ENCODE measurements around the gene ANO10. TPM values are rescaled to one million over a fixed set of nuclear protein-coding genes. Genes with fewer than 3 reads are reported as not detected.
A peak's percentile ranks its signal among the peaks of the same experiment; 100 is the strongest.
"Not testable (repeated sequence)": the region's sequence is repeated elsewhere in the genome, so short reads cannot be mapped to it uniquely, and the experiment has no call there.

Gene ANO10
- total and polyA plus RNA-seq, 2 donors (not counting 3 experiments of a cell fraction or from before 2014, with no cell fraction given), result 28.4 to 45.8 TPM

DNA sequence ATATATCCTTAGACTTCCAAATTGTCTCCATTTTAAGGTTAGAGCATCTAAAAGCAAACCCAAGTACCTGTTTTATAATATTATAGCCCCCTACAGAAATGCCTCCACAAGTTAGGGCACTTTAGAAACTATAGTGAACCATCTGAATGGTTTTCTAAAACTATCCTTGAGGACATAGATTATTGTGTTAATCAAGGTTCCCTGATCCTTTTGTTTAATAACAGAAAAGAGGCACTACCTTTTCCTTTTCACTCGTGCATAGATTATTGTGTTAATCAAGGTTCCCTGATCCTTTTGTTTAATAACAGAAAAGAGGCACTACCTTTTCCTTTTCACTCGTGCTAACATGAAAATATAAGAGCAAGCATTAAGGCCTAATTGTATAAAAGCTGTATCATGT lies 143.0 kb downstream of the ANO10 start:
- H3K4me1 ChIP-seq (ENCODE audit: control insufficient read depth, extremely low read depth, insufficient read depth, low read length), result peaks cover 25% of the 10 kb centered on the region
- H3K4me2 ChIP-seq (ENCODE audit: insufficient read depth, low read length); H3K27me3 ChIP-seq (ENCODE audit: control insufficient read depth in 2 of 2, insufficient read depth in 2 of 2, low read length in 2 of 2); H3K9me3 ChIP-seq (replicated peaks; ENCODE audit: control insufficient read depth, insufficient read depth, low read length); H2AFZ ChIP-seq (ENCODE audit: low read depth, low read length); intact Hi-C loops (cut with micrococcal nuclease); H3K4me3 ChIP-seq (replicated peaks in 1 of 3; ENCODE audit: insufficient read depth in 1 of 3, low read depth in 1 of 3, low read length in 3 of 3); FAIRE-seq; H4K20me1 ChIP-seq (replicated peaks; ENCODE audit: control insufficient read depth, extremely low read depth, insufficient read depth, low read length); H3K36me3 ChIP-seq (ENCODE audit: control insufficient read depth in 2 of 2, extremely low read depth in 1 of 2, insufficient read depth in 2 of 2, low read length in 2 of 2); H3K79me2 ChIP-seq (ENCODE audit: control insufficient read depth, insufficient read depth, low read length); DNase-seq (ENCODE audit: low read depth, low spot score); BruUV-seq (replicated peaks); H3K9me1 ChIP-seq (replicated peaks; ENCODE audit: control insufficient read depth, extremely low read depth, insufficient read depth, low read length); dilution Hi-C loops (cut with MboI; ENCODE audit: extremely low pct_ligation_motif_present, low sequenced_read_pairs): not testable (repeated sequence)
- ChIA-PET CTCF (interaction anchor here (1.0 to 2.5 kb wide), 6 partner anchors 24 to 153 kb away, joined by 3 to 21 read pairs (median 4); no protein-coding TSS in a partner anchor), POLR2A (interaction anchor here (1.8 kb wide), 1 partner anchor 85 kb away, joined by 8 read pairs; no protein-coding TSS in a partner anchor)
- H3K27ac ChIP-seq (ENCODE audit: insufficient read depth, low read depth, low read length), result peak overlapping the region; percentile 79
- peak overlapping the region; percentile 66 for H3K9ac ChIP-seq (replicated peaks; ENCODE audit: extremely low read depth, insufficient read depth, low read length)

GRCh38 chr3:43478118-43478785 lies 143.6 kb downstream of the ANO10 start:
- H3K9ac ChIP-seq (replicated peaks; ENCODE audit: extremely low read depth, insufficient read depth, low read length), result peak overlapping the region; percentile 66
- intact Hi-C loops (cut with micrococcal nuclease), result no loop called here
- FAIRE-seq (no peak), DNase-seq (ENCODE audit: low read depth, low spot score) (peak; percentile 24)
- no peaks in the 10 kb centered on the region for H3K27me3 ChIP-seq (ENCODE audit: control insufficient read depth in 2 of 2, insufficient read depth in 2 of 2, low read length in 2 of 2)
- BruUV-seq (replicated peaks), result TSS peak; percentile 98
- H3K9me3 ChIP-seq (replicated peaks; ENCODE audit: control insufficient read depth, insufficient read depth, low read length), result no peaks in the 10 kb centered on the region
- H3K36me3 ChIP-seq (ENCODE audit: control insufficient read depth in 2 of 2, extremely low read depth in 1 of 2, insufficient read depth in 2 of 2, low read length in 2 of 2), result no peaks in the 10 kb centered on the region
- POLR2A ChIA-PET, result interaction anchor here (1.0 to 1.8 kb wide), 2 partner anchors 84 to 89 kb away, joined by 3 to 8 read pairs; no protein-coding TSS in a partner anchor
- CTCF ChIA-PET, result interaction anchor here (1.0 to 2.5 kb wide), 10 partner anchors 10 to 255 kb away, joined by 3 to 21 read pairs (median 4); no protein-coding TSS in a partner anchor
- peaks cover 25% of the 10 kb centered on the region for H3K4me1 ChIP-seq (ENCODE audit: control insufficient read depth, extremely low read depth, insufficient read depth, low read length)
- H3K79me2 ChIP-seq (ENCODE audit: control insufficient read depth, insufficient read depth, low read length), result no peaks in the 10 kb centered on the region
- dilution Hi-C loops (cut with MboI; ENCODE audit: extremely low pct_ligation_motif_present, low sequenced_read_pairs), result no loop called here
- H3K4me2 ChIP-seq (ENCODE audit: insufficient read depth, low read length), result peak overlapping the region; percentile 1
- H3K27ac ChIP-seq (ENCODE audit: insufficient read depth, low read depth, low read length), result peak overlapping the region; percentile 79
- no peaks in the 10 kb centered on the region for H3K9me1 ChIP-seq (replicated peaks; ENCODE audit: control insufficient read depth, extremely low read depth, insufficient read depth, low read length)
- TF ChIP-seq MAX (IDR thresholded peaks at IDR 0.05; ENCODE audit: insufficient read depth, insufficient read length) (no peak), CTCF (IDR thresholded peaks at IDR 0.05; ENCODE audit: extremely low read depth in 1 of 2, insufficient read depth in 1 of 2, low read depth in 1 of 2, low read length in 2 of 2) (no peak), JUN (IDR thresholded peaks at IDR 0.05; ENCODE audit: borderline replicate concordance, insufficient read depth, insufficient read length, low read depth) (peak; percentile 7), FOS (IDR thresholded peaks at IDR 0.05; ENCODE audit: borderline replicate concordance, insufficient read depth, low read length) (no peak)
- no peak overlapping the region for H2AFZ ChIP-seq (ENCODE audit: low read depth, low read length)
- no peaks in the 10 kb centered on the region for H4K20me1 ChIP-seq (replicated peaks; ENCODE audit: control insufficient read depth, extremely low read depth, insufficient read depth, low read length)
- H3K4me3 ChIP-seq (replicated peaks in 1 of 3; ENCODE audit: insufficient read depth in 1 of 3, low read depth in 1 of 3, low read length in 3 of 3), result no peak overlapping the region
